H1 (cell line): Measurements from ENCODE around the gene PLEKHH3. TPM values are rescaled to one million over a fixed set of nuclear protein-coding genes. Genes with fewer than 3 reads are reported as not detected.

ENCODE experiments used
- CTCF ChIA-PET: fragments of 300-600 bp; sonication (Branson Sonifier 250); formaldehyde crosslinking; loops from one replicate; lab custom pipeline; 2021; ENCODE audit not compliant: partially characterized antibody; lab: Charles Lee
- POLR2A ChIA-PET: fragments of 300-600 bp; sonication (Branson Sonifier 250); formaldehyde crosslinking; loops from one replicate; lab custom pipeline; 2021; ENCODE audit warnings: inconsistent platforms; ENCODE audit not compliant: partially characterized antibody; lab: Charles Lee
- DNase-seq, 2 experiments: peaks; one replicate each; pipeline versions ENCODE4 v3.0.0 to v3.0.0-alpha.2; 2010 to 2022; ENCODE audit warnings: low spot score in 2 of 2, low read depth in 1 of 2, mixed read lengths in 1 of 2
- FAIRE-seq: peaks from 2 replicates; lab custom pipeline; 2011; peaks lifted over from hg19 to GRCh38; lab: Jason Lieb, UNC
- H2AFZ ChIP-seq: 2 replicates; pipeline ENCODE4 v1.8.1; 2012; ENCODE audit warnings: low read length, inconsistent platforms
- H2AK5ac ChIP-seq: 2 replicates; pipeline ENCODE4 v1.6.1; 2013; ENCODE audit warnings: low read depth, low read length
- H2BK120ac ChIP-seq: replicated peaks from 2 replicates; pipeline ENCODE3; 2013; ENCODE audit warnings: low read depth, low read length, inconsistent platforms
- H2BK12ac ChIP-seq: 2 replicates; pipeline ENCODE4 v1.6.1; 2013; ENCODE audit warnings: low read depth, low read length
- H2BK15ac ChIP-seq: 2 replicates; pipeline ENCODE4 v1.6.1; 2013; ENCODE audit warnings: low read length
- H2BK20ac ChIP-seq: 2 replicates; pipeline ENCODE4 v1.6.1; 2013; ENCODE audit warnings: low read length
- H2BK5ac ChIP-seq: 2 replicates; pipeline ENCODE4 v1.6.1; 2013; ENCODE audit warnings: low read depth, low read length
- H3K14ac ChIP-seq: 2 replicates; pipeline ENCODE4 v1.6.1; 2013; ENCODE audit warnings: inconsistent platforms; ENCODE audit not compliant: insufficient read length
- H3K18ac ChIP-seq: 2 replicates; pipeline ENCODE4 v1.6.1; 2013; ENCODE audit warnings: low read length; ENCODE audit errors: extremely low read depth
- H3K23ac ChIP-seq: 2 replicates; pipeline ENCODE4 v1.6.1; 2013; ENCODE audit warnings: inconsistent platforms; ENCODE audit not compliant: insufficient read length
- H3K23me2 ChIP-seq: 2 replicates; pipeline ENCODE4 v1.6.1; 2013; ENCODE audit warnings: low read depth, low read length
- H3K27ac ChIP-seq: 2 replicates; pipeline ENCODE4 v1.6.1; 2011; ENCODE audit warnings: low read depth, low read length, inconsistent platforms
- H3K27me3 ChIP-seq, 4 experiments: replicated peaks in 1 of 4; 1 replicate in 1 of 4; 2 replicates in 3 of 4; pipeline versions ENCODE4 v1.6.1 to v1.8.1; 2011 to 2013; ENCODE audit warnings: low read length in 3 of 4, mild to moderate bottlenecking in 3 of 4, inconsistent platforms in 2 of 4, mixed read lengths in 2 of 4, moderate library complexity in 1 of 4; ENCODE audit not compliant: control insufficient read depth in 3 of 4, insufficient read depth in 3 of 4; ENCODE audit errors: extremely low read depth in 1 of 4
- H3K36me3 ChIP-seq, 4 experiments: 2 replicates each; pipeline versions ENCODE4 v1.6.1 to v1.8.1; 2011 to 2013; ENCODE audit warnings: mild to moderate bottlenecking in 4 of 4, low read length in 3 of 4, moderate library complexity in 2 of 4, control low read depth in 1 of 4, inconsistent platforms in 1 of 4; ENCODE audit not compliant: insufficient read depth in 4 of 4, control insufficient read depth in 2 of 4
- H3K4ac ChIP-seq: replicated peaks from 2 replicates; pipeline ENCODE3; 2013; ENCODE audit warnings: low read length, low read depth, mixed read lengths, inconsistent platforms; ENCODE audit not compliant: insufficient read length
- H3K4me1 ChIP-seq, 4 experiments: replicated peaks in 1 of 4; 1 replicate in 1 of 4; 2 replicates in 3 of 4; pipeline versions ENCODE4 v1.6.1 to v1.8.1; 2011 to 2013; ENCODE audit warnings: low read length in 3 of 4, inconsistent platforms in 2 of 4, mixed read lengths in 1 of 4; ENCODE audit not compliant: insufficient read depth in 4 of 4, control insufficient read depth in 3 of 4
- H3K4me2 ChIP-seq, 2 experiments: 2 replicates each; pipeline versions ENCODE4 v1.6.1 to v1.8.1; 2011 to 2013; ENCODE audit warnings: low read depth in 2 of 2, low read length in 2 of 2, control low read depth in 1 of 2, inconsistent platforms in 1 of 2, mild to moderate bottlenecking in 1 of 2; ENCODE audit not compliant: insufficient read depth in 1 of 2
- H3K4me3 ChIP-seq, 4 experiments: fragments of 200-600, 300-600 bp in 1 of 4; sonication (generic), shearing (Covaris generic), sonication (Bioruptor Twin) in 1 of 4; 2 replicates each; pipeline versions ENCODE4 v1.5.1 to v1.8.1; 2011 to 2016; ENCODE audit warnings: low read length in 4 of 4, low read depth in 3 of 4, control low read depth in 2 of 4, inconsistent platforms in 2 of 4, mild to moderate bottlenecking in 2 of 4, mixed read lengths in 1 of 4, moderate library complexity in 1 of 4; ENCODE audit not compliant: insufficient read depth in 2 of 4; ENCODE audit errors: extremely low read depth in 1 of 4
- H3K56ac ChIP-seq: replicated peaks from 2 replicates; pipeline ENCODE3; 2013; ENCODE audit warnings: low read depth, mild to moderate bottlenecking, mixed read lengths, low read length, inconsistent platforms; ENCODE audit not compliant: insufficient read length
- H3K79me1 ChIP-seq: 2 replicates; pipeline ENCODE4 v1.6.1; 2013; ENCODE audit warnings: low read depth, low read length, control low read depth
- H3K79me2 ChIP-seq, 2 experiments: 2 replicates each; pipeline versions ENCODE4 v1.6.1 to v1.8.1; 2012 to 2013; ENCODE audit warnings: low read length in 2 of 2, mild to moderate bottlenecking in 2 of 2, inconsistent platforms in 1 of 2; ENCODE audit not compliant: insufficient read depth in 2 of 2, control insufficient read depth in 1 of 2
- H3K9ac ChIP-seq, 4 experiments: replicated peaks in 1 of 4; 1 replicate in 1 of 4; 2 replicates in 3 of 4; pipeline versions ENCODE4 v1.6.1 to v1.8.1; 2011 to 2013; ENCODE audit warnings: low read depth in 3 of 4, low read length in 3 of 4, control low read depth in 2 of 4, mild to moderate bottlenecking in 2 of 4, moderate library complexity in 2 of 4, inconsistent platforms in 1 of 4; ENCODE audit errors: extremely low read depth in 1 of 4
- H3K9me3 ChIP-seq, 2 experiments: 2 replicates each; pipeline versions ENCODE4 v1.6.1 to v1.8.1; 2012 to 2013; ENCODE audit warnings: mild to moderate bottlenecking in 2 of 2, moderate library complexity in 2 of 2, control low read depth in 1 of 2, inconsistent platforms in 1 of 2, low read depth in 1 of 2, low read length in 1 of 2, mixed read lengths in 1 of 2; ENCODE audit not compliant: insufficient read depth in 2 of 2
- H4K20me1 ChIP-seq, 2 experiments: replicated peaks in 1 of 2; 2 replicates each; pipeline versions ENCODE3 to v1.8.1; 2011 to 2013; ENCODE audit warnings: inconsistent platforms in 2 of 2, low read length in 2 of 2, mild to moderate bottlenecking in 1 of 2; ENCODE audit not compliant: insufficient read depth in 2 of 2, control insufficient read depth in 1 of 2
- H4K5ac ChIP-seq: 2 replicates; pipeline ENCODE4 v1.6.1; 2013; ENCODE audit warnings: low read length, low read depth, mixed read lengths, inconsistent platforms; ENCODE audit not compliant: insufficient read length
- H4K8ac ChIP-seq: 2 replicates; pipeline ENCODE4 v1.8.0; 2013; ENCODE audit warnings: mild to moderate bottlenecking, moderate library complexity, low read length, inconsistent platforms; ENCODE audit not compliant: insufficient read depth; ENCODE audit errors: extremely low read depth
- H4K91ac ChIP-seq: replicated peaks from 2 replicates; pipeline ENCODE3; 2013; ENCODE audit warnings: low read length, mixed read lengths, inconsistent platforms; ENCODE audit not compliant: insufficient read length
- CTBP2 ChIP-seq: IDR thresholded peaks from 2 replicates; pipeline ENCODE4 v1.7.0; 2011; ENCODE audit warnings: borderline replicate concordance, mild to moderate bottlenecking, moderate library complexity, mixed read lengths, low read length; ENCODE audit not compliant: insufficient read depth, insufficient read length
- KDM1A ChIP-seq: fragments of 200-600, 300-600 bp; sonication (generic); IDR thresholded peaks from 2 replicates; pipeline ENCODE4 v1.7.1; 2016; ENCODE audit warnings: mild to moderate bottlenecking, low read length, borderline replicate concordance
- NANOG ChIP-seq: IDR thresholded peaks from 2 replicates; pipeline ENCODE4 v1.6.1; 2011; ENCODE audit warnings: low read length, low read depth, mild to moderate bottlenecking, inconsistent platforms; ENCODE audit not compliant: insufficient read depth, poor library complexity, severe bottlenecking
- RFX5 ChIP-seq: IDR thresholded peaks from 2 replicates; pipeline ENCODE4 v1.6.1; 2011; ENCODE audit warnings: low read depth, low read length, improper control_type of control experiment, borderline replicate concordance
- SP1 ChIP-seq: IDR thresholded peaks from 2 replicates; pipeline ENCODE4 v1.6.1; 2011; ENCODE audit warnings: low read depth, low read length
- SRF ChIP-seq: IDR thresholded peaks from 2 replicates; pipeline ENCODE4 v1.6.1; 2011; ENCODE audit warnings: mild to moderate bottlenecking, low read depth, low read length, moderate library complexity
- WGBS, 2 experiments: shearing (Covaris generic) in 1 of 2; methylation state at CpG; one replicate each; pipeline versions ENCODE4 v1.1.6 to v1.1.7; 2013 to 2015; ENCODE audit warnings: low lambda C conversion rate in 2 of 2, mixed read lengths in 2 of 2, inconsistent platforms in 1 of 2, low coverage in 1 of 2, missing lambda C conversion rate in 1 of 2; ENCODE audit not compliant: insufficient replicate concordance in 2 of 2, insufficient coverage in 1 of 2, insufficient read length in 1 of 2; ENCODE audit errors: extremely low coverage in 1 of 2, missing lambda C conversion rate in 1 of 2; 5-methylcytosine and 5-hydroxymethylcytosine counted together
- polyA plus RNA-seq, 7 experiments: library from polyadenylated mRNA; depleted of rRNA in 3 of 7; stranded (reverse) in 5 of 7; unstranded in 2 of 7; fragments of >200 nt in 5 of 7; fragments of 200-250 nt in 2 of 7; gene quantifications; 1 replicate in 5 of 7; 2 replicates in 1 of 7; 4 replicates in 1 of 7; pipeline versions ENCODE4 v1.2.1 to v1.2.3, GENCODE V29; 2011 to 2013; ENCODE audit warnings: missing spikeins in 2 of 7, mixed read lengths in 2 of 7
- total RNA-seq: library from RNA; stranded (reverse); fragmentation: NEBNext Ultra II Directional; extraction: Animal tissue kit (Norgen Biotek cat#: 25700); gene quantifications from 2 replicates; pipeline ENCODE4 v1.2.1, GENCODE V29; 2021
- TF ChIP-seq, protein P1 (sequence below), 3 experiments: IDR thresholded peaks; 1 replicate in 2 of 3; 2 replicates in 1 of 3; pipeline versions ENCODE4 v1.5.1 to v1.6.1; 2011; ENCODE audit warnings: low read length in 3 of 3, mild to moderate bottlenecking in 3 of 3, inconsistent platforms in 2 of 3, low read depth in 1 of 3, moderate library complexity in 1 of 3; ENCODE audit not compliant: insufficient read depth in 1 of 3; ENCODE audit errors: control extremely low read depth in 1 of 3
- TF ChIP-seq, protein P2 (sequence below): IDR thresholded peaks from 2 replicates; pipeline ENCODE4 v1.6.1; 2012; ENCODE audit warnings: inconsistent platforms

Gene PLEKHH3
- total and polyA plus RNA-seq, 2 of the 8 experiments (the other 6 are each of a cell fraction or from before 2014, with no cell fraction given), result 11.1 to 13.5 TPM

DNA sequence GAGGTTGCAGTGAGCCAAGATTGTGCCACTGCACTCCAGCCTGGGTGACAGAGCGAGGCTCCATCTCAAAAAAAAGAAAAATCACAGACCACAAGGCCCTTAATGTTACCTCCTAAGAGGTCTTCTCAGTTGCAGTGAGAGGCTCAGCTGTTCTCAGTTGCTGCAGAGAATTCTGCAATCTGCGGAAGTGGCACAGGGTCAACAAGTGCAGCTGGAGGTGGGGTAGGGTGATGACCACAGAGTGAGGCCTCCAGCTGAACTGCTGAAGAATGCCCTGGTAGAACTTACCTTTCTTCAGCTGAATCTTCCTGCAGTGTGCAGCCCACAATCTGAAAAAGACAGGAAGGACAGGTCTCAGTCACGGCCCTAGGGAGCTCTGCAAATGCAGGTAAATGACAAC is 31.8 kb upstream of the PLEKHH3 start:
- H3K79me1 ChIP-seq, result no peaks in the 10 kb centered on the region
- peaks cover 6 to 74% (median 41%) of the 10 kb centered on the region in 4 experiments for H3K36me3 ChIP-seq
- H4K5ac ChIP-seq, result no peak overlapping the region
- H3K18ac ChIP-seq, result no peak overlapping the region
- H3K23me2 ChIP-seq, result no peaks in the 10 kb centered on the region
- no peak overlapping the region for H3K14ac ChIP-seq
- no peak overlapping the region for H2AK5ac ChIP-seq
- no peaks in the 10 kb centered on the region for H3K27me3 ChIP-seq
- H3K79me2 ChIP-seq, result no peaks in the 10 kb centered on the region
- no peak overlapping the region for H2AFZ ChIP-seq
- no peak overlapping the region for H3K23ac ChIP-seq
- ChIA-PET POLR2A (interaction anchor here (0.7 to 2.0 kb wide), 2 partner anchors 8 to 72 kb away, joined by 3 to 6 read pairs; no protein-coding TSS in a partner anchor), CTCF (interaction anchor here (1.0 to 3.9 kb wide), 5 partner anchors 9 to 130 kb away, joined by 3 to 10 read pairs (median 3); no protein-coding TSS in a partner anchor)
- H2BK5ac ChIP-seq, result no peak overlapping the region
- H2BK120ac ChIP-seq, result no peak overlapping the region
- no peaks in the 10 kb centered on the region for H3K4me1 ChIP-seq
- no peak overlapping the region for H3K9ac ChIP-seq
- FAIRE-seq, result no peak
- 83% methylated on average over 3 of the region's 3 CpGs; no CpG with 5 or more reads in 1 of the 2 experiments for WGBS, 2 experiments
- H3K9me3 ChIP-seq, result no peaks in the 10 kb centered on the region
- H4K20me1 ChIP-seq, result no peaks in the 10 kb centered on the region
- H3K27ac ChIP-seq, result no peak overlapping the region
- no peak overlapping the region for H2BK12ac ChIP-seq
- H3K56ac ChIP-seq, result no peak overlapping the region
- no peak overlapping the region for H3K4me2 ChIP-seq
- no peak overlapping the region for H3K4ac ChIP-seq
- no peak for DNase-seq
- H2BK15ac ChIP-seq, result no peak overlapping the region
- H2BK20ac ChIP-seq, result no peak overlapping the region
- no peak overlapping the region for H4K8ac ChIP-seq
- no peak overlapping the region for H4K91ac ChIP-seq
- H3K4me3 ChIP-seq, result no peak overlapping the region
- TF ChIP-seq, protein P1, sequence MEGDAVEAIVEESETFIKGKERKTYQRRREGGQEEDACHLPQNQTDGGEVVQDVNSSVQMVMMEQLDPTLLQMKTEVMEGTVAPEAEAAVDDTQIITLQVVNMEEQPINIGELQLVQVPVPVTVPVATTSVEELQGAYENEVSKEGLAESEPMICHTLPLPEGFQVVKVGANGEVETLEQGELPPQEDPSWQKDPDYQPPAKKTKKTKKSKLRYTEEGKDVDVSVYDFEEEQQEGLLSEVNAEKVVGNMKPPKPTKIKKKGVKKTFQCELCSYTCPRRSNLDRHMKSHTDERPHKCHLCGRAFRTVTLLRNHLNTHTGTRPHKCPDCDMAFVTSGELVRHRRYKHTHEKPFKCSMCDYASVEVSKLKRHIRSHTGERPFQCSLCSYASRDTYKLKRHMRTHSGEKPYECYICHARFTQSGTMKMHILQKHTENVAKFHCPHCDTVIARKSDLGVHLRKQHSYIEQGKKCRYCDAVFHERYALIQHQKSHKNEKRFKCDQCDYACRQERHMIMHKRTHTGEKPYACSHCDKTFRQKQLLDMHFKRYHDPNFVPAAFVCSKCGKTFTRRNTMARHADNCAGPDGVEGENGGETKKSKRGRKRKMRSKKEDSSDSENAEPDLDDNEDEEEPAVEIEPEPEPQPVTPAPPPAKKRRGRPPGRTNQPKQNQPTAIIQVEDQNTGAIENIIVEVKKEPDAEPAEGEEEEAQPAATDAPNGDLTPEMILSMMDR (IDR thresholded peaks at IDR 0.05; ENCODE audit: control extremely low read depth in 1 of 3, insufficient read depth in 1 of 3, low read depth in 1 of 3, low read length in 3 of 3), result no peak
- no peak for TF ChIP-seq SP1
- TF ChIP-seq, protein P2, sequence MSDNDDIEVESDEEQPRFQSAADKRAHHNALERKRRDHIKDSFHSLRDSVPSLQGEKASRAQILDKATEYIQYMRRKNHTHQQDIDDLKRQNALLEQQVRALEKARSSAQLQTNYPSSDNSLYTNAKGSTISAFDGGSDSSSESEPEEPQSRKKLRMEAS, result no peak
- no peak for TF ChIP-seq CTBP2
- TF ChIP-seq RFX5, result no peak
- no peak for TF ChIP-seq NANOG
- no peak for TF ChIP-seq KDM1A
- no peak for TF ChIP-seq SRF
